Gastrocnemius medialis (tissue), 4 donors: Measurements from ENCODE around the gene ZIC2. TPM values are rescaled to one million over a fixed set of nuclear protein-coding genes. Genes with fewer than 3 reads are reported as not detected.

Experiments
- ATAC-seq, 2 donors: fragments of 150-250 bp; one replicate each; pipeline ENCODE4 v1.9.1; 2016
- DNase-seq, 2 donors: peaks; one replicate each; pipeline ENCODE4 v3.0.0-alpha.2; 2019
- H3K27ac ChIP-seq, 4 donors: fragments of 200-600 bp; sonication (generic); 1 replicate in 1 of 4; 2 replicates in 3 of 4; pipeline ENCODE4 v1.5.1; 2016 to 2018; ENCODE audit warnings: mild to moderate bottlenecking in 2 of 4, moderate library complexity in 1 of 4
- H3K27me3 ChIP-seq, 3 donors: fragments of 200-600 bp; sonication (generic) in 2 of 3; 1 replicate in 1 of 3; 2 replicates in 2 of 3; pipeline versions ENCODE4 v1.5.1 to v1.6.0; 2016 to 2019; ENCODE audit warnings: mild to moderate bottlenecking in 1 of 3, moderate library complexity in 1 of 3
- H3K36me3 ChIP-seq, 2 donors: fragments of 200-600 bp; sonication (generic) in 1 of 2; one replicate each; pipeline ENCODE4 v1.5.1; 2017 to 2018
- H3K4me1 ChIP-seq, 2 donors: fragments of 200-600 bp; sonication (generic) in 1 of 2; one replicate each; pipeline ENCODE4 v1.5.1; 2016 to 2017; ENCODE audit warnings: mild to moderate bottlenecking in 2 of 2
- H3K4me3 ChIP-seq, 4 donors: fragments of 200-600 bp; sonication (generic) in 3 of 4; 1 replicate in 1 of 4; 2 replicates in 3 of 4; pipeline ENCODE4 v1.5.1; 2016 to 2019; ENCODE audit warnings: mild to moderate bottlenecking in 2 of 4
- H3K9me3 ChIP-seq, 3 donors: fragments of 200-600 bp; sonication (generic) in 2 of 3; 1 replicate in 1 of 3; 2 replicates in 2 of 3; pipeline ENCODE4 v1.5.1; 2016 to 2019
- POLR2A ChIP-seq, 2 donors: fragments of 450-650 bp; IDR thresholded peaks; one replicate each; pipeline ENCODE4 v1.6.1; 2017; ENCODE audit warnings: antibody characterized with exemption in 2 of 2, mild to moderate bottlenecking in 2 of 2, moderate library complexity in 2 of 2
- in situ Hi-C, 4 donors: fragments of 200-750 bp; cut with MboI; loops; one replicate each; pipeline versions ENCODE4 v1.15.0 to v1.8.0; 2017; ENCODE audit warnings: low sequenced_read_pairs in 4 of 4
- intact Hi-C: fragments of 100-400 bp; cut with DNase I; formaldehyde crosslinking; loops from one replicate; pipeline ENCODE4 v1.15.1; 2023; ENCODE audit warnings: low total_unique reads
- total RNA-seq, 4 donors: library from RNA; depleted of rRNA; stranded (reverse); fragments of >200 nt; gene quantifications; one replicate each; pipeline versions ENCODE4 v1.1.0 to v1.2.3, GENCODE V29; 2016
- TF ChIP-seq, protein P1 (sequence below), 5 experiments: fragments of 450-650 bp in 3 of 5; fragments of 200-600 bp in 2 of 5; sonication (generic) in 2 of 5; IDR thresholded peaks in 4 of 5; conservative IDR thresholded peaks in 1 of 5; 1 replicate in 4 of 5; 2 replicates in 1 of 5; pipeline ENCODE4 v1.5.1; 2016 to 2019; ENCODE audit warnings: antibody characterized with exemption in 5 of 5, mild to moderate bottlenecking in 3 of 5, moderate library complexity in 3 of 5

The ZIC2 gene
- total RNA-seq, 4 donors from 2014 or later, result not detected

DNA sequence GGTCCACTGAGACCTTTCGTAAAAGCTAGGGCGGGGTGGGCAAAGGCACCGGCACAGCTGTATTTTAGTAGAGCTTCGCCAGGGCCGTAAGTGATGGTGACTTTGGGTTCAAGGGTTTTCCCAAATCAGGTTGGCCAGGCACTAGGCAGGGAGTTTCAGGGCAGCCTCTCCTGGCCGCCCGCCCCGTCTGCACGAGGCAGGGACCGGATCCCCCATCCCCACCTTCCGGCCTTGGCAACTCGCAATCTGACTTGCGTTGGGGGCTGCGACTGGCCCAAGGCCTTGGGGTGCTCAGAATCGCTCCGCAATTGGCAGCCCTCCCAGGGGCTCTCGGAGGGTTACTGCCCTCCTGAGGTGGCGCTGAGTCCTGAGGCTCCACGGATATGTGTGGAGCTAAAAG is 6.0 kb upstream of the ZIC2 start:
- in situ Hi-C loops, result no loop called here
- no peak for DNase-seq
- H3K4me3 ChIP-seq, result no peak overlapping the region
- no peak overlapping the region for H3K27ac ChIP-seq
- intact Hi-C loops, result no loop called here
- ATAC-seq, result no peak
- TF ChIP-seq, protein P1, sequence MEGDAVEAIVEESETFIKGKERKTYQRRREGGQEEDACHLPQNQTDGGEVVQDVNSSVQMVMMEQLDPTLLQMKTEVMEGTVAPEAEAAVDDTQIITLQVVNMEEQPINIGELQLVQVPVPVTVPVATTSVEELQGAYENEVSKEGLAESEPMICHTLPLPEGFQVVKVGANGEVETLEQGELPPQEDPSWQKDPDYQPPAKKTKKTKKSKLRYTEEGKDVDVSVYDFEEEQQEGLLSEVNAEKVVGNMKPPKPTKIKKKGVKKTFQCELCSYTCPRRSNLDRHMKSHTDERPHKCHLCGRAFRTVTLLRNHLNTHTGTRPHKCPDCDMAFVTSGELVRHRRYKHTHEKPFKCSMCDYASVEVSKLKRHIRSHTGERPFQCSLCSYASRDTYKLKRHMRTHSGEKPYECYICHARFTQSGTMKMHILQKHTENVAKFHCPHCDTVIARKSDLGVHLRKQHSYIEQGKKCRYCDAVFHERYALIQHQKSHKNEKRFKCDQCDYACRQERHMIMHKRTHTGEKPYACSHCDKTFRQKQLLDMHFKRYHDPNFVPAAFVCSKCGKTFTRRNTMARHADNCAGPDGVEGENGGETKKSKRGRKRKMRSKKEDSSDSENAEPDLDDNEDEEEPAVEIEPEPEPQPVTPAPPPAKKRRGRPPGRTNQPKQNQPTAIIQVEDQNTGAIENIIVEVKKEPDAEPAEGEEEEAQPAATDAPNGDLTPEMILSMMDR (IDR thresholded peaks at IDR 0.05 in 4 of 5, conservative IDR thresholded peaks at IDR 0.05 in 1 of 5), result no peak
- TF ChIP-seq POLR2A (IDR thresholded peaks at IDR 0.05), result no peak
- H3K27me3 ChIP-seq, result peaks cover 91 to 99% (median 97%) of the 10 kb centered on the region in 3 donors
- H3K9me3 ChIP-seq, result no peaks in the 10 kb centered on the region
- H3K4me1 ChIP-seq, result peaks cover 13 to 20% of the 10 kb centered on the region in 2 donors
- H3K36me3 ChIP-seq, result no peaks in the 10 kb centered on the region

DNA sequence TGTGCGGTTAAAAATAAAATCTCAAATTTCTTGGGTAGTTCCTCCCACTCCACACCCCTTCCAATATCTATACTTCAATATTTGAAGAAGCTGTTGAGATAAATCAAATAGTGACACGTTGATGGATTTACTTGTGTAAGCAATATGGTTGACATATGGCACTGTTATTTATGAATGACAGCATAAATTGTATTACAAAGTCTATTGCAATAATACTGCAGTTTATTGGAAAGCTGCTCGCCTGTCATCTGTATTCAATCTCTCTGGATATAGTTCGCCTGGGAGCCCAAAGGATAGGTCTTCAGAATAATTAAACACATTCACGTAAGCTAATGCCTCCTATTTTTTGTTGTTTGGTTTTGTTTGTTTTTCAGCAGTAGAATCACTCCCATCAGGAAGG is 5.0 kb upstream of the ZIC2 start:
- Histone ChIP-seq H3K9me3 (no peaks in the 10 kb centered on the region), H3K36me3 (no peaks in the 10 kb centered on the region), H3K4me3 (no peak overlapping the region), H3K27ac (no peak overlapping the region), H3K27me3 (peaks cover 90 to 98% (median 96%) of the 10 kb centered on the region in 3 donors), H3K4me1 (peaks cover 13 to 24% of the 10 kb centered on the region in 2 donors)
- ATAC-seq, result no peak
- intact Hi-C loops (no loop called here), in situ Hi-C loops (no loop called here)
- TF ChIP-seq POLR2A (IDR thresholded peaks at IDR 0.05), result no peak
- TF ChIP-seq, protein P1 (IDR thresholded peaks at IDR 0.05 in 4 of 5, conservative IDR thresholded peaks at IDR 0.05 in 1 of 5), result no peak
- no peak for DNase-seq

DNA sequence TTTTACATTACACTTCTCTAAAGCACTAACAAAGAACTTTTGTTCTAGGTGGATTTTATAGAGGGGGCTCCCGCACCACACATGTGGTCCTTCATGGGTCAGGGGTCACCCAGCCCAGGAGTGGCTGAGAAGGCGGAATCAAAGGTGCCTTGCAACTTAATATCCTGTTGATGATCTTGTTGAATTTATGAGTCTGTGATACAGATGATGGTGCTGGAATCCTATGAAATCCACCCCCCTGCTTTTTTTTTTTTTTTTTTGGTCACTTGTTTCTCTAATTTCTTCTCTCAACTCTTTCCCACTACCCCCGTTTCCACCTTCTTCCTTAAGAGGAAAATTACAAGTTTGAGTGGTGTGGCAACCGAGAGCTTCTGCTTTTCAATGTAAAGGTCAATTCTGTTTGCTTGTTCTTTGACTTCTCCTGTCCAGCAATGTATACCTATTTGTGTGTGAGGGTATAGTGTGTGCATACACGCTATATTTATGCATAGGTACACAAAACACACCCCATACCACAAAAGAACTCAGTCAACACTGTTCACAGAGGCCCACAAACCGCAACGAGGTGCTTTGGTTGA is 4.2 kb upstream of the ZIC2 start:
- no peaks in the 10 kb centered on the region for H3K9me3 ChIP-seq
- peaks cover 13 to 24% of the 10 kb centered on the region in 2 donors for H3K4me1 ChIP-seq
- in situ Hi-C loops, result no loop called here
- intact Hi-C loops, result no loop called here
- no peak overlapping the region for H3K27ac ChIP-seq
- H3K27me3 ChIP-seq, result peaks cover 90 to 95% (median 92%) of the 10 kb centered on the region in 3 donors
- no peaks in the 10 kb centered on the region for H3K36me3 ChIP-seq
- DNase-seq (no peak), ATAC-seq (no peak)
- no peak overlapping the region for H3K4me3 ChIP-seq
- TF ChIP-seq, protein P1 (IDR thresholded peaks at IDR 0.05 in 4 of 5, conservative IDR thresholded peaks at IDR 0.05 in 1 of 5), result no peak

DNA sequence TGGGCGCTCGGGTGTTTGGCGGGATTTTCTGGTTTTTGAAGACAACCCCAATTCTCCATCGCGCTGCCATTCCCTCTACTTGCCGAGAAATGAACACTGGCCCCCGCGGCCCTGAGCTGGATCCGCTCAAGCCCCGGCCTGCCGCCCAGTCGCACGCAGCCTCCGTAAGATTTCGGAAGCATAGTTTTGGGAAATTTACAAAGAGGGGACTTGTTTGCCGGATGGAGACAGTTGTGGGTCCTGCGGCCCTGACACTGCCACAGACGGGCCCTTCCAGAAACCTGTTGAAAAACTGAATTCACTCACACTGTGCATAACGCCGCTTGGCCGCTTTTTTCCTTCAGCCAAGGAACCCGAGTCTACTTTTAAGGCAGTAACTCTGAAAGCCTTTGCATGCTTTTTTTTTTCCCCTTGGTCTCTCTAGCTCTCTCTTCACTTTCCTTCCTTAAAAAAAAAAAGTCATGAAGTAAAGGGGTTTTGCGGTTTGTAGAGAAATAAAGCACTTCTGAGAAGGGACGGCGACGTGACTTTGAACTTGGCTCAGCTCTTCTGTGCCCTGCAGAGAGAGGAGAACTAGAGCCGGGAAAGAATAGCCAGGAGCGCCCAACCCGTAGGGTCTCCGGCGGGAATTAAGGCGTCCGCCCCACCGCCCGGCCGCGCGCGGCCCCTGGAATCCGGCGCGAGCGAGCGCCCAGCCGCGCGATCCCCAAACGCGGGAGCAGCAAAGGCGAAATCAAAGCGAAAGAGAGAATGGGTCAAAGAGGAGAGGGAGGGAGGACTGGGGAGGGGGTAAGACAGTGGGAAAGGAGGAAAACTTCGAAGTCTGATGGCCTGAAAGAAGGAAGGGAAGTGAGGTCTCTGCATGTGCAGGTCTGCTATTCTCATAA is 3.4 kb upstream of the ZIC2 start:
- Histone ChIP-seq H3K4me1 (peaks cover 13 to 24% of the 10 kb centered on the region in 2 donors), H3K27me3 (peaks cover 90 to 95% (median 92%) of the 10 kb centered on the region in 3 donors), H3K9me3 (no peaks in the 10 kb centered on the region), H3K27ac (no peak overlapping the region), H3K36me3 (no peaks in the 10 kb centered on the region), H3K4me3 (no peak overlapping the region)
- no peak for DNase-seq
- ATAC-seq, result no peak
- intact Hi-C loops (no loop called here), in situ Hi-C loops (no loop called here)
- TF ChIP-seq, protein P1 (IDR thresholded peaks at IDR 0.05 in 4 of 5, conservative IDR thresholded peaks at IDR 0.05 in 1 of 5), result no peak
- TF ChIP-seq POLR2A (IDR thresholded peaks at IDR 0.05), result no peak
